OCI-LY1 (cell line): ENCODE data around the gene ZKSCAN8.
A peak's percentile ranks its signal among the peaks of the same experiment; 100 is the strongest.

Experiments used
- H2AFZ ChIP-seq: fragments of 200-600 bp; sonication (generic), shearing (Covaris generic); 2 replicates; pipeline ENCODE4 v1.6.0; 2014; ENCODE audit warnings: antibody characterized with exemption, mild to moderate bottlenecking, low read length
- H3F3A ChIP-seq: fragments of 200-600 bp; sonication (generic), shearing (Covaris generic); 2 replicates; pipeline ENCODE4 v1.6.0; 2014; ENCODE audit warnings: mild to moderate bottlenecking, antibody characterized with exemption, low read length, moderate library complexity; ENCODE audit not compliant: insufficient read depth
- H3K27ac ChIP-seq: fragments of 200-600 bp; sonication (generic); 2 replicates; pipeline ENCODE4 v1.5.1; 2014; ENCODE audit warnings: low read length, mixed run types, mild to moderate bottlenecking, low read depth; ENCODE audit not compliant: poor library complexity, severe bottlenecking
- H3K27me3 ChIP-seq: fragments of 200-600 bp; sonication (generic); 2 replicates; pipeline ENCODE4 v1.6.0; 2014; ENCODE audit warnings: antibody characterized with exemption, mild to moderate bottlenecking, low read length, moderate library complexity; ENCODE audit not compliant: insufficient read depth
- H3K36me3 ChIP-seq: fragments of 200-600 bp; sonication (generic); 2 replicates; pipeline ENCODE4 v1.6.1; 2014; ENCODE audit warnings: mild to moderate bottlenecking, antibody characterized with exemption, low read length, moderate library complexity, mixed read lengths; ENCODE audit not compliant: insufficient read depth
- H3K4me1 ChIP-seq: fragments of 200-600 bp; sonication (generic); 2 replicates; pipeline ENCODE4 v1.5.1; 2014; ENCODE audit warnings: mild to moderate bottlenecking, low read length, moderate library complexity; ENCODE audit not compliant: insufficient read depth, severe bottlenecking
- H3K4me2 ChIP-seq: fragments of 200-600 bp; sonication (generic), shearing (Covaris generic); 2 replicates; pipeline ENCODE4 v1.6.1; 2014; ENCODE audit warnings: low read length
- H3K4me3 ChIP-seq: fragments of 200-600 bp; sonication (generic); 2 replicates; pipeline ENCODE4 v1.5.1; 2014; ENCODE audit warnings: low read length, low read depth, mild to moderate bottlenecking, mixed read lengths; ENCODE audit not compliant: poor library complexity, severe bottlenecking
- H3K79me2 ChIP-seq: fragments of 200-600 bp; shearing (Covaris generic); 2 replicates; pipeline ENCODE4 v1.6.1; 2016; ENCODE audit warnings: mixed run types, low read length, mixed read lengths; ENCODE audit not compliant: insufficient read depth
- H3K9ac ChIP-seq: fragments of 200-600 bp; sonication (generic), shearing (Covaris generic); 2 replicates; pipeline ENCODE4 v1.6.1; 2014; ENCODE audit warnings: mild to moderate bottlenecking, low read length, mixed read lengths
- H3K9me2 ChIP-seq: fragments of 200-600 bp; sonication (generic), shearing (Covaris generic); 2 replicates; pipeline ENCODE4 v1.6.1; 2014; ENCODE audit warnings: low read depth, mild to moderate bottlenecking, low read length, mixed read lengths
- H3K9me3 ChIP-seq: fragments of 200-600 bp; shearing (Covaris generic); 2 replicates; pipeline ENCODE4 v1.6.1; 2014; ENCODE audit warnings: low read length, mixed read lengths
- H4K20me1 ChIP-seq: fragments of 200-600 bp; sonication (generic), shearing (Covaris generic); 2 replicates; pipeline ENCODE4 v1.6.0; 2016; ENCODE audit warnings: mild to moderate bottlenecking, low read length; ENCODE audit not compliant: insufficient read depth
- CTCF ChIP-seq: fragments of 200-600 bp; sonication (generic), shearing (Covaris generic); IDR thresholded peaks from 2 replicates; pipeline ENCODE4 v1.5.1; 2017; ENCODE audit warnings: mild to moderate bottlenecking, antibody characterized with exemption, low read length, moderate library complexity, mixed read lengths
- EZH2 ChIP-seq: fragments of 200-600 bp; sonication (generic), shearing (Covaris generic); IDR thresholded peaks from 2 replicates; pipeline ENCODE4 v1.8.0; 2017; ENCODE audit warnings: borderline replicate concordance, mixed run types, mild to moderate bottlenecking, antibody characterized with exemption, low read length, moderate library complexity, mixed read lengths

ZKSCAN8 gene

GRCh38 chr6:28136585-28137504 is 4.8 kb upstream of the ZKSCAN8 start:
- peak overlapping the region; percentile 94 for H3K9ac ChIP-seq
- no peaks in the 10 kb centered on the region for H3K27me3 ChIP-seq

GRCh38 chr6:28137505-28137981 is 4.1 kb upstream of the ZKSCAN8 start:
- Histone ChIP-seq H4K20me1 (no peaks in the 10 kb centered on the region), H3K4me1 (peaks cover 42% of the 10 kb centered on the region), H3F3A (no peaks in the 10 kb centered on the region), H3K9me3 (no peaks in the 10 kb centered on the region), H3K27me3 (no peaks in the 10 kb centered on the region), H3K9ac (peak overlapping the region; percentile 94), H3K9me2 (no peaks in the 10 kb centered on the region), H3K4me2 (peak overlapping the region; percentile 89), H3K4me3 (peak overlapping the region; percentile 79), H3K79me2 (peaks cover 16% of the 10 kb centered on the region), H3K36me3 (peaks cover 11% of the 10 kb centered on the region; the same call in 1 of the 2 replicates), H3K27ac (peak overlapping the region; percentile 89), H2AFZ (peak overlapping the region; percentile 77; the same call in 1 of the 2 replicates)
- TF ChIP-seq EZH2 (no peak), CTCF (no peak)

More at GRCh38 chr6:28136585-28137504, 4.8 kb upstream of the ZKSCAN8 start:
- Histone ChIP-seq H2AFZ (peak overlapping the region; percentile 77), H3K4me1 (peaks cover 39% of the 10 kb centered on the region), H3K36me3 (peaks cover 14% of the 10 kb centered on the region; the same call in 1 of the 2 replicates), H3K4me3 (peak overlapping the region; percentile 79), H4K20me1 (no peaks in the 10 kb centered on the region), H3K79me2 (peaks cover 11% of the 10 kb centered on the region), H3K27ac (peak overlapping the region; percentile 89), H3F3A (no peaks in the 10 kb centered on the region), H3K9me2 (no peaks in the 10 kb centered on the region), H3K4me2 (peak overlapping the region; percentile 89), H3K9me3 (no peaks in the 10 kb centered on the region)
- TF ChIP-seq CTCF (no peak), EZH2 (no peak)

- TF ChIP-seq EZH2, result no peak
- TF ChIP-seq CTCF, result no peak
- no peak overlapping the region for H2AFZ ChIP-seq
- H3K27ac ChIP-seq, result no peak overlapping the region
- no peaks in the 10 kb centered on the region for H3F3A ChIP-seq
- no peaks in the 10 kb centered on the region for H3K27me3 ChIP-seq
- H3K4me2 ChIP-seq, result 0 out of 2 replicates have a peak overlapping the region, but pooled peaks have one; percentile 22
- H3K9me2 ChIP-seq, result no peaks in the 10 kb centered on the region
- H3K9me3 ChIP-seq, result no peaks in the 10 kb centered on the region
- H3K4me3 ChIP-seq, result no peak overlapping the region
- H4K20me1 ChIP-seq, result no peaks in the 10 kb centered on the region
- peaks cover 44% of the 10 kb centered on the region for H3K4me1 ChIP-seq
- H3K36me3 ChIP-seq, result peaks cover 8% of the 10 kb centered on the region
- H3K9ac ChIP-seq, result no peak overlapping the region
- H3K79me2 ChIP-seq, result peaks cover 34% of the 10 kb centered on the region
Observed at GRCh38 chr6:28139860-28140543, 1.7 kb upstream of the ZKSCAN8 start.
